ENCODE data around the gene EDN1. TPM values are rescaled to one million over a fixed set of nuclear protein-coding genes. Genes with fewer than 3 reads are reported as not detected.

The EDN1 gene
- total RNA-seq, 2 donors from 2014 or later: 0.20 TPM; not detected in 1

GRCh38 chr6:12293931-12294807 is 4.0 kb downstream of the EDN1 start:
- DNase-seq (ENCODE audit: low spot score) (no peak), ATAC-seq (no peak)
- H3K4me3 Mint-ChIP-seq: no peak overlapping the region
- no peak overlapping the region for H3K27ac Mint-ChIP-seq
- H3K9me3 Mint-ChIP-seq: no peaks in the 10 kb centered on the region
- peaks cover 32 to 47% of the 10 kb centered on the region in 2 donors for H3K27me3 Mint-ChIP-seq
- no peaks in the 10 kb centered on the region for H3K36me3 Mint-ChIP-seq
- H3K4me1 Mint-ChIP-seq (ENCODE audit: low read depth in 2 of 2): peaks cover 12 to 16% of the 10 kb centered on the region in 2 donors

- Mint-ChIP-seq H3K27me3 (peaks cover 24 to 39% of the 10 kb centered on the region in 2 donors), H3K9me3 (no peaks in the 10 kb centered on the region), H3K36me3 (no peaks in the 10 kb centered on the region), H3K27ac (no peak overlapping the region), H3K4me1 (ENCODE audit: low read depth in 2 of 2) (peaks cover 4 to 8% of the 10 kb centered on the region in 2 donors), H3K4me3 (no peak overlapping the region)
- ATAC-seq (no peak), DNase-seq (ENCODE audit: low spot score) (no peak)
Observed at GRCh38 chr6:12294851-12295536, 4.8 kb downstream of the EDN1 start.

- Mint-ChIP-seq H3K27me3 (peaks cover 22 to 33% of the 10 kb centered on the region in 2 donors), H3K9me3 (no peaks in the 10 kb centered on the region)
- ATAC-seq: no peak
Observed at GRCh38 chr6:12295558-12296254, 5.5 kb downstream of the EDN1 start.

GRCh38 chr6:12296255-12296573 is 6.1 kb downstream of the EDN1 start:
- DNase-seq (ENCODE audit: low spot score): no peak
- H3K36me3 Mint-ChIP-seq: no peaks in the 10 kb centered on the region
- no peak for ATAC-seq
- H3K27ac Mint-ChIP-seq: no peak overlapping the region
- peaks cover 21 to 28% of the 10 kb centered on the region in 2 donors for H3K27me3 Mint-ChIP-seq
- no peaks in the 10 kb centered on the region for H3K4me1 Mint-ChIP-seq (ENCODE audit: low read depth in 2 of 2)
- H3K4me3 Mint-ChIP-seq: no peak overlapping the region
- no peaks in the 10 kb centered on the region for H3K9me3 Mint-ChIP-seq

More at GRCh38 chr6:12295558-12296254, 5.5 kb downstream of the EDN1 start:
- H3K4me3 Mint-ChIP-seq: no peak overlapping the region
- H3K36me3 Mint-ChIP-seq: no peaks in the 10 kb centered on the region
- H3K4me1 Mint-ChIP-seq (ENCODE audit: low read depth in 2 of 2): peaks cover 0 to 1% of the 10 kb centered on the region in 2 donors
- DNase-seq (ENCODE audit: low spot score): no peak
- no peak overlapping the region for H3K27ac Mint-ChIP-seq

- ATAC-seq (no peak), DNase-seq (ENCODE audit: low spot score) (no peak)
- peaks cover 17 to 24% of the 10 kb centered on the region in 2 donors for H3K27me3 Mint-ChIP-seq
- H3K4me3 Mint-ChIP-seq: no peak overlapping the region
- H3K36me3 Mint-ChIP-seq: no peaks in the 10 kb centered on the region
- H3K9me3 Mint-ChIP-seq: no peaks in the 10 kb centered on the region
- H3K27ac Mint-ChIP-seq: no peak overlapping the region
- H3K4me1 Mint-ChIP-seq (ENCODE audit: low read depth in 2 of 2): no peaks in the 10 kb centered on the region
Observed at GRCh38 chr6:12296604-12297003, 6.4 kb downstream of the EDN1 start.

- Mint-ChIP-seq H3K27ac (no peak overlapping the region), H3K4me3 (no peak overlapping the region), H3K4me1 (ENCODE audit: low read depth in 2 of 2) (no peaks in the 10 kb centered on the region), H3K27me3 (peaks cover 8 to 16% of the 10 kb centered on the region in 2 donors), H3K9me3 (no peaks in the 10 kb centered on the region), H3K36me3 (no peaks in the 10 kb centered on the region)
- no peak for DNase-seq (ENCODE audit: low spot score)
- ATAC-seq: no peak
Observed at GRCh38 chr6:12297363-12298016, 7.3 kb downstream of the EDN1 start.

GRCh38 chr6:12298017-12298978 is 8.1 kb downstream of the EDN1 start:
- Mint-ChIP-seq H3K9me3 (no peaks in the 10 kb centered on the region), H3K4me1 (ENCODE audit: low read depth in 2 of 2) (no peaks in the 10 kb centered on the region), H3K27ac (no peak overlapping the region), H3K27me3 (peaks cover 2 to 7% of the 10 kb centered on the region in 2 donors), H3K36me3 (no peaks in the 10 kb centered on the region), H3K4me3 (no peak overlapping the region)
- DNase-seq (ENCODE audit: low spot score) (no peak), ATAC-seq (no peak)

- peaks cover 4 to 6% of the 10 kb centered on the region in 2 donors for H3K27me3 Mint-ChIP-seq
- no peak overlapping the region for H3K4me3 Mint-ChIP-seq
- H3K4me1 Mint-ChIP-seq (ENCODE audit: low read depth in 2 of 2): no peaks in the 10 kb centered on the region
- DNase-seq (ENCODE audit: low spot score): no peak
- H3K9me3 Mint-ChIP-seq: no peaks in the 10 kb centered on the region
- no peak for ATAC-seq
- H3K36me3 Mint-ChIP-seq: no peaks in the 10 kb centered on the region
- no peak overlapping the region for H3K27ac Mint-ChIP-seq
Observed at GRCh38 chr6:12298995-12299394, 8.8 kb downstream of the EDN1 start.

GRCh38 chr6:12301018-12301417 is 10.9 kb downstream of the EDN1 start:
- no peaks in the 10 kb centered on the region for H3K9me3 Mint-ChIP-seq
- H3K4me3 Mint-ChIP-seq: no peak overlapping the region
- DNase-seq (ENCODE audit: low spot score) (no peak), ATAC-seq (no peak)
- H3K27me3 Mint-ChIP-seq: peaks cover 8 to 16% of the 10 kb centered on the region in 2 donors
- no peaks in the 10 kb centered on the region for H3K36me3 Mint-ChIP-seq
- no peak overlapping the region for H3K27ac Mint-ChIP-seq
- H3K4me1 Mint-ChIP-seq (ENCODE audit: low read depth in 2 of 2): no peaks in the 10 kb centered on the region

- ATAC-seq: no peak
- peaks cover 8 to 24% of the 10 kb centered on the region in 2 donors for H3K27me3 Mint-ChIP-seq
- no peak overlapping the region for H3K27ac Mint-ChIP-seq
Observed at GRCh38 chr6:12304487-12304886, 14.3 kb downstream of the EDN1 start.

GRCh38 chr6:12309070-12309469 is 18.9 kb downstream of the EDN1 start:
- Mint-ChIP-seq H3K4me1 (ENCODE audit: low read depth in 2 of 2) (no peaks in the 10 kb centered on the region), H3K4me3 (no peak overlapping the region), H3K9me3 (no peaks in the 10 kb centered on the region), H3K36me3 (no peaks in the 10 kb centered on the region), H3K27me3 (peaks cover 3 to 18% of the 10 kb centered on the region in 2 donors), H3K27ac (no peak overlapping the region)
- DNase-seq (ENCODE audit: low spot score): no peak
- no peak for ATAC-seq

More at GRCh38 chr6:12304487-12304886, 14.3 kb downstream of the EDN1 start:
- Mint-ChIP-seq H3K4me3 (no peak overlapping the region), H3K36me3 (no peaks in the 10 kb centered on the region), H3K4me1 (ENCODE audit: low read depth in 2 of 2) (no peaks in the 10 kb centered on the region), H3K9me3 (no peaks in the 10 kb centered on the region)
- no peak for DNase-seq (ENCODE audit: low spot score)

GRCh38 chr6:12311106-12311505 is 20.9 kb downstream of the EDN1 start:
- Mint-ChIP-seq H3K27ac (no peak overlapping the region), H3K4me3 (no peak overlapping the region), H3K27me3 (peaks cover 7 to 13% of the 10 kb centered on the region in 2 donors), H3K36me3 (no peaks in the 10 kb centered on the region), H3K4me1 (ENCODE audit: low read depth in 2 of 2) (no peaks in the 10 kb centered on the region), H3K9me3 (no peaks in the 10 kb centered on the region)
- ATAC-seq (no peak), DNase-seq (ENCODE audit: low spot score) (no peak)

Measured in natural killer cell treated with Interleukin-12 subunit alpha and Interleukin-12 subunit beta and Interleukin-15 and Interleukin-18, amount 100 ng/mL, for 72 hours (primary cell).